NCI-H446 treated with DMSO at 0.1 percent for 48 hours (cell line): ENCODE measurements around the gene MFN1.
"Not testable (repeated sequence)": the region's sequence is repeated elsewhere in the genome, so short reads cannot be mapped to it uniquely, and the experiment has no call there.

Source experiments
- DNase-seq: peaks from one replicate; lab custom pipeline; 2025; lab: John Stamatoyannopoulos, UW

The MFN1 gene

DNA sequence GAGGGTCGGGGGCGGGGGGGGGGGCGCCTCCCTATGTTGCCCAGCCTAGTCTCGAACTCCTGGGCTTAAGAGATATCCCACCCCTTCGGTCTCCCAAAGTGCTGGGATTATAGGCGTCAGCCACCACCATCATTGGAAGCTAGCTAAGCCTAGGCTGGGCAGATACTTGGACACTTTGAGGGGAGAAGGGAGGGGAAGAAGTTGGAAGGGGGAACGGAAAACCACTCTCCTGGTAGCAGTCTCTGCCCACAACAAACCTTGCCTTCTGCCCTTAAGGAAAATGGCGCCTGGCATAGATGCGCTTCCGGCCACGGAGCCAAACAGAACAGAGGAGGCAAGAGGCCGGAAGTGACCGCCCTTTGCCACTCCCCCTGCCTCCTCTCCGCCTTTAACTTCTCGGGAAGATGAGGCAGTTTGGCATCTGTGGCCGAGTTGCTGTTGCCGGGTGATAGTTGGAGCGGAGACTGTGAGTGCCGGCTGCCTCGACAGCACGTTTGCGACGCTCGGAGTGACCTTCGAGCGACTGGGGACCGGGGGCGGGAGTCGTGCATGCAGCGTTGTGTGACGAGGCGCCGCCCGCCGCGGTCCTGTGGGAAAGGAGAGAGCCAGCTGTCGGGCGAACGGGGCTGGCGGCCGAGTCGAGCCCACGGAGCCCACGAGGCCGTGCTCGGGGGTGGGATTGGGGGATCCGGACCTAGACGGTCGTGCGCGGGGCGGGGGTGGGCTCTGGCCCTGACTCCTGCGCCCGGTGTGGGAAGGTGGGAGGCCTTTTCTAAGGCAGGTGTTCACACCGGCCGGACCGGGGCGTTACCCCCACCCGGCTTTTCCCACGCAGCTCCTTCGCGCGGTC, at the start of gene MFN1:
MFN1 (plus strand) TSS at position 365 of the 850 bp plus-strand sequence. CDS start 1,143 bp downstream, outside the sequence.
- peak; percentile 93 for DNase-seq

DNA sequence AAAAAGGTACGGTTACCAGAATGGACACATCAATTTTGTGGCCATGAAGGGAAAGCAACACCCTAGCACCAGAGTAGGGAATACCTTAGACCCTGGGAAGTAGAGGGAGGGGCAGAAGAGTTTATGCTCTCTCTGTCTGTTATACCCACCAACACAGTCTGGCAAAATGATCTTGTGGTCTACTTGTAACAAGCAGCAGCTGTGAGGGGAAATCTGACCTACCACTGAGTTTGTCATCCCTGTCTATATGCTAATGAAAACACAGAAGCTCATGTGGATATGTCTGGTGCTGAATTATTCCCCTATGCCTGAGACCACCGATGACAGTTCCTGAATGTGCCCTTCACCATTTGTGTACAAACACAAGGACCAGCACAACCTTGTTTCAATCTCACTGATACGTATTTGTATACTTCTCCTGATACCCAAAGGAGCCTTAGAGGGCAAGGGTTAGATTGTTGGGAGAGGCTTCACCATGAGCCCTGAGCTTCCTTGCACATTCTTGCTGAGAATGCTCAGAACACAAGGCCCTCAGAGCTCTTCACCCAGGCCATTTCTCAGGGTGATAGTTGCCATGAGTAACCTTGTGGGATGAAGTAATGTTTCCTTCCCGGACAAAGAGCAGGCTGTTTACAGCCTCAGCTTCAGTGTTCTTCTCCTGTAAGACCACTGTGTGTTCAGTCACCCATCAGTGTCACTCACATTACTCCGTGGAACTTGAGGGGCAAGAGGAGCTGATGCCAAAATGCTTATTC, 49.4 kb upstream of the MFN1 start:
- DNase-seq = no peak

DNA sequence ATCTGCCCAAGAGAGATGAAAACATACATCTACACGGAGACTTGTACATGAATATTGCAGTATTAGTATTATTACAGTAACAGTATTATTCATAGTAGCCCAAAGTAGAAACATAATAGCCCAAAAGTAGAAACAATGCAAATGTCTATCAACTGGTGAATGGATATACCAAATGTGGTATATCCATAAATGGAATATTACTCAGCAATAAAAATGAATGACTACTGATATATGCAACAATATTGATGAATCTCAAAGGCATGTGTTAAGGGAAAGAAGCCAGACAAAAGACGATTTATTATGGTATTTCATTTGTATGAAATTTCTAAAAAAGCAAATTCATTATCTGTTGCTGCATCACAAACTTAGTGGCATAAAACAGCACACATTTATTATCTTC, 48.2 kb upstream of the MFN1 start:
- DNase-seq = no peak

DNA sequence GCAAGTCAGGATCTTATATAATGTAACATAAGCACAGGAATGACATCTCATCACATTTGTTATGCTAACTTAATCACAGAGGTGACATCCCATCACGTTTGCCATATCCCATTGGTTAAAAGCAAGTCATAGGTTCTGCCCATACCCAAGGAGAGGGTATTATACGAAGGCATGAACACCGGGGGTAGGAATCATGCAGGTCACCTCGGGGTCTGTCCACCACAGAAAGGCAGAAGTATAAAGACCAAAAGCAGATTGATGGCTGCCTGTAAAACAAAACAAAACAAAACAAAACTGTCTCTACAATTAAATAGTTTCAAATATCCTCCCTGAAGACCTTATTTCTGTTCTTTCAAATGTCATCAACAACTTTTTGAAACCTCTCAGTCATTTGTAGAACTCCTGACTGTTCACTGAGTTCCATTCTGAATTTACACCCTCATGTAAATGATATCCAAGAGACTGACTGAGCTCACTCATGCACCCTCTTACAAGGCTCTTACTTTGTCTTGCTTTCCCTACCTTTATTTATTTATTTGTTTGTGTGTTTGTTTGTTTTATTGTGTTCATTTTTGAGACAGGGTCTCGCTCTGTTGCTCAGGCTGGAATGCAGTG, 47.4 kb upstream of the MFN1 start:
- no peak for DNase-seq

DNA sequence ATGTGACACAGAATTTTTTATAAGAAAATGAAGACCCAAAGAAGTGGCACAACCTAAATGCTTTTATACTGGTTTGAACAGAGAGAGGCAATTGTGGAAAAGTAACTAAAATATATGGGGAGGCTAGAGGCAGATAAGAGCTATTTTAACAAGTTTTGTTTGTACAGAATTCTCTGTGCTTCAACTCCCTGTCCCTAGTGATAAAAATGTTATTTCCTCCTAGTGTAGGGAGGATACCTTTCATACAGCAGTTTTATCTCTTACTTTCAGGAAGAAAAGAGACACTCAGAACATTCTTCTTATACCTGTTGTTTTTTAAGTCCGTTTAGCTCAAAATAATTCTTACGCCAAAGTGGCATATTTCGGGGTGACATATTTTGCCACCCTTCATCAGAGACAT, 45.9 kb upstream of the MFN1 start:
- no peak for DNase-seq

DNA sequence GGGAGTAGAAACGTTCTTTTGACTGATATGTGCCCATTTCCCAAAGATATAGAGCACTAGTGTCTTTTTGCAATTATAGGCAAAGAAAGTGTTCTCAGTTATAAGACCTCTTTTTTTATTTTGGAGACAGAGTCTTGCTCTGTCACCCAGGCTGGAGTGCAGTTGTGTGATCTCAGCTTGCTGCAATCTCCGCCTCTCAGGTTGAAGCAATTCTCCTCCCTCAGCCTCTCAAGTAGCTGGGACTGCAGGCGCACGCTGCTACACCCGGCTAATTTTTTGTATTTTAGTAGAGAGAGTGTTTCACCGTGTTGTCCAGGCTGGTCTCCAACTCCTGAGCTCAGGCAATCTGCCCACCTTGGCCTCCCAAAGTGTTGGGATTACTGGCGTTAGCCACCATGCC, 45.4 kb upstream of the MFN1 start:
- no peak for DNase-seq

DNA sequence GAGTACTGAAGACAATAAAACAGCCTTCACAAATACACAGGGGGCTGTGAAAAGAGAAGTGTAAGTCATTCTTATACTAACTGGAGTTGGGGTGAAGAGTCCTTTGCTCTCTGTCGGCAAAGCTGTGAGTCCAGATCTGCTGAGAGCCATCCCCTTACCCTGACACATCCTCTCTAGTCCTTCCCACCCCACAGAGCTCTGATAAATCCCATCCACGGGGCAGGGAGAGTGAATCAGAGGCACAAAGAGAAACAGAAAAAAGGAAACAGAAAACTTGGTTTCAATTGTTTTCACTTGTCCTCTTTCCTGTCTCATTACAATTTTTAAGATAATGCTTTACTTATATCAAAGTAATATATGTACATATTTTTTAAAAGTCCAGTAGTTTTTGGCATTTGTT, 42.9 kb upstream of the MFN1 start:
- DNase-seq = no peak

DNA sequence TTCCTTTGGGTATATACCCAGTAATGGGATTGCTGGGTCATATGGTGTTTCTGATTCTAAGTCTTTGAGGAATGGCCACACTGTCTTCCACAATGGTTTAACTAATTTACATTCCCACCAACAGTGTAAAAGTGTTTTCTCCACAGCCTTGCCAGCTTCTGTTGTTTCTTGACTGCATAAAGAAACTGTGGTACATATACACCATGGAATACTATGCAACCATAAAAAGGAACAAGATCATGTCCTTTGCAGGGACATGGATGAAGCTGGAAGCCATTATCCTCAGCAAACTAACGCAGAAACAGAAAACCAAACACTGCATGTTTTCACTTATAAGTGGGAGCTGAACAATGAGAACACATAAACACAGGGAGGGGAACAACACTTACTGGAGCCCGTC, 40.1 kb upstream of the MFN1 start:
- DNase-seq = not testable (repeated sequence)

DNA sequence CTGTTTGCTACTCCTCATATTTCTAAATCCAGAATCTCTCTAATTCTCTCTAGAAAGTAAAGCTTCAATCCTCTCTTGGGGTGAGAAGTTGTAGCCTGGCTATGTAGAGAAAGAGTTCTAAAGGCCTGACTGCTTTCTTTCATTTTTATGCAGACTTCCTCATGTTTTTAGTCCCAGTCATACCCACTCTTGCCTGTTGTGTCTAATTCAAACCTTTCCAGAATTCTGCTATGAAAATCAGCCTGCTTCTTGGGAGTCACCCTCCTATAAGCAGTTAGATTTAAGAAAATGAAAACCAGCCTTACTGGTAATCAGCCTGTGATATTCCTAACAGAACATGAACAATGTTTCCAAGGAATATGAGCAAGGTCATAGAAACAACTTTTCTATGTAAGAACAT, 39.5 kb upstream of the MFN1 start:
- no peak for DNase-seq

DNA sequence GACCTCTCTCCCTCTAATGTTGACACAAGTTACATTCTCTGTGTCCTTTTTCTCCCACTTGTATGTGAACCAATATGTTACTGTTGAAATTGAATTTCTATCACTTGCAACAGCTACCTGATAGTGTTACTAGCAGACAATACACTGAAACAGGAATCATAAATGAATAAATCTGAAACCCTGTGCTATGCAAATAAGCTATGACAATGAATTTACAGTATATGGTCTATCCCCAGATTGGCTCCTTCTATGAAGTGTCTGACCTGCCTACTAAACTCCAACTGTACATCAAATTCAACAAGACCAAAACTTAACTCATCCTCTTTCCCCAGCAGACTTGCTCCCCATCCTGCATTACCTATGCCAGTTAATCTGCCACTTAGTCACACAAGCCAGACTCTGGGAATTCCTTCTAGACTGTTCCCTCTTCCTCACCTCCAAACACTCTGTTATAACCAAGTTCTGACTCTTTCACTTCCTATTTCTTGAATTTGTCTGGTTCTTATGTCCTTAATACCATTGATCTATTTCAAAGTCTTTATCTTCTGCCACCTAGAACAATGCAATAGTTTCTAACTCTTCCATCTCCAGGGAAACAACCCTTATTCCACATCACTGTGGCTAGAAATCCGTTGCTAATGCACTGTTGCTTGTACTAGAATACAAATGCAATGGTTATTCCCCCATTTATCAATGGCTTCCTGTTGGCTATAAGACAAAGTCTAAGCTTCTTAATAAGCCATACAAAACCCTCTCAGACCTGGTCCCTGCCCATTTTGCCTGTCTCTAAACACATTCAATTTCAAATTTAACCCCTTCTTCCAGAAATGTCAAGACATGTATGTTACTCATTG, 38.1 kb upstream of the MFN1 start:
- no peak for DNase-seq

DNA sequence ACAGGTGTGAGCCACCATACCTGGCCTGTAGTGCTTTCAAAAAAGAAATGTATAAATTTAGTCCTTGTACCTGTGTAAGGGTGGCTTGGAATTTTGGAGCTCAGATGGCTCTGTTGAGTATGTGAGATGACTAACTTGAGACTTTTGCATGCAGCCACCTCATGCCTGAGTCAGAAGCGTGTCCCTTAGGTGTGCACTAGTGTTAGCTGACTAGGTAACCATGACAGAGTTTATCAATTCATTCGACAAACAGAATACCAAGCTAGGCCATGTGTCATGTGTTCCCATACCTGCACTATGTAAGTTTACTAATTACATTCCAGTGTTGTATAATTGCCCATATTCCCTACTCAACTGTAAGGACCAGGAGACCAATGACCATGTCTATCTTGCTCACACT, 28.6 kb upstream of the MFN1 start:
- DNase-seq = no peak

DNA sequence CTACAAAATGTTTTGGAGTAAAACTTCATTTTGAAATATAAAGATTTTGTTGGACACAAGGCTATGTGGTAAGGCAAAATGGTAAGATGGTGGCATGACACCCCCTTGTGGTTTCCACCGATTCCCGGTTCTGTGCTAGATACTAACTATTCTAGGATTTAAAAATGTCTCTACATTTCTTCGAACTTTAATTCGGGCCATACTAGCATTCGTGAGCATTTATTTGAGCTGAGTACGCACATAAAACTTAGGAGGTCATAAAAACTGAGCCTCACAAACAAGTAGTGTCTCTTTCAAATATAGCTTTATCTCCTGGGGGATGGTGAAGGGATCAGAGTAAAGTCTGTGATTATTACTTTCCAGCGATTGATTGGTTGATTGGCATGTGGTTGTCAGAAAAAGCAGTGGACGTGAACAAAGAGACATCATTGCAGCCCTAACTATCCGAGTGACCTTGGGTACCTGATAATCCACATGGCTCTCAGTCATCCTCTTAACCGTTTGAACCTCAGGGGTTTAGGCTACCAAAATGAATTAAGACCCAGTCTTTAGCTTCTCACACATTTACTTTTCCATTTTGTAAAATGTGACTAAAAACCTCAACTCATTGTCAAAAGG, 25.7 kb upstream of the MFN1 start:
- no peak for DNase-seq

DNA sequence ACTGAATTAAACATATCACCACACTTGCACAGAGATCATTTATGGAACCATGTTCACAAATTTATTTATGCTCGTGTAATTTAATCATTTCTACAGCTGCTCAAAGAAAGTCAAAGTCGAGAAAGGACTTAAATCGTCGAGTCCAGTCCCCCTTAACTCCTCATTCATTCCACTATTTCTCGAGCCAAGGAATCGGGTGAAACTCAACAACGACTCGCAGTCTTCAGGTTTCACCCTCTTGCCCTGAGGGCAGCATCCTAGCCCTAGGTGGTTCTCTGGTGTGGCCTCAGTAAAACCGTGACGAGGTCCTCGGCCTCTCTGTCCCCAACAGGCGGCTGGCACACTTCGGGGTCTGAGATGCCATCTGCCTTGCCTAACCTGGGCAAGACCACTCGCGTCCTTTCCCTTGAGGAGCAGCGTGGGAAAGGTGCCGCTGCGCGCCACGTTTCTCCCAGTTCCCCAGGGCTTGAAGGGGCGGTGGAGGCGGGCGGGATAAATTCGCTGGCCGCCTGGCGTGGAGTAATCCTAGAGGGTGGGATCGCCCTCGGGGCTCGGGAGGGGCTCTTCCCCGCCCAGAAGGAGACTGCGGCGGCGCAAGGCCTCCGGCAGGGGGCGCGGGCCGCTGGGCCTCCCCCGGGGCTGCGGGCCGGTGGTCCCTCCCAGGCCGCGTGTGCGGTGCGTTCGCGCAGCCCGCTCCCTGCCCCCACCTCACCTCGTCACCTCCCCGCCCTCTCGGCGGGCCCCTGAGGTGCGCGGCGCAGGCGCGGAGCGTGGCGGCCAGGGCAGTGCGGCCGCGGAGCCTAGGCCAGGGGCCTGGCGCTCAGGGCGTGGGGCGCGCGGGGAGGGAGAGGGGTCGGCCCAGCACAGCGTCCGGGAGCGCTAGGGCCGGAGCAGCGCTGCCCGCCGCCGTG, 25.0 kb upstream of the MFN1 start, which contains the start of gene ZNF639:
ZNF639 (plus strand) TSS at position 746 of the 911 bp plus-strand sequence. CDS start 5,263 bp downstream, outside the sequence.
- DNase-seq = peak; percentile 78

DNA sequence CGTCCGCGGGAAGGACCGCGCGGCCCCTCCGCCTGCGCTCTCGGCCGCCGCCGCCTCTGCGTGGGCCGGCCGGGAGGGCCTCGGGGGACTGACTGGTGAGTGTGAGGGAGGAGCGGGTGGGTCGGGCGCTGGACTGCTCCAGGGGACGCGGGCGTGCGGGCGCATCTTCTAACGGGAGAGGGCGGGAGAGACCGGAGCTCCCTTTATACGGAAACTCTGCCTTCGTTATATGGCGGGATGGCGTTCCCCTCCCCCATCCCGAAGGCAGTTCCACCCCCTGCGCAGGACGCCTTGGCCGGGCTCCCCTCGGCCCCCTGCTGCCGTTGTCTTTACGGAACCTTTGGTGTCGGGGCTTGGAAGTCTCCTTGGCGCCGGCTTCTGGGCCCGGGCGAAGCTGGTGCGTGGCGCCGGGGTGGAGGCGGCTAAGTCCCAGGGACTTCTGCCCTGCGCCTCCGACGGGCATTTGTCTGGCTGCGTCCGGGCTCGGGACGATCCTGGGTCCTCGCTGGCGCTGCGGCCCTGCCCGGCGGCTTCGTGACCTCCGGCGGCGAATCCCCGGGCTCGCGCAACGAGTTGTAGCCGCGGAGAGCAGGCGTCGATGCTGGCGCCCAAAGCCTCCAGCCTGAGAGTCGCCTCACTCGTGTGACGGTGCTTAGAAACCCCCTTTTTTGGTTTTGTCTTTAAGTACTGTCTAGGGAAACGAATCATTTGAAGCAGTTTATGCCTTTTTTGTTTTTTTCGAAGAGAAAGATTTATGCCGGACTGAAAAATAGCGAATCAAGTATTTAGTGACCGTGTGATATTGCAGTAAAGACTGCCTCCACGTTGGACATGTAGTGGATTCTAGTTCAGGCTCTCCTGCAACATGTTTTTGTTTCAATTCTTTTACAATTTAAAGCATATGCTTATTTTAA, 24.1 kb upstream of the MFN1 start:
- peak; percentile 32 for DNase-seq

DNA sequence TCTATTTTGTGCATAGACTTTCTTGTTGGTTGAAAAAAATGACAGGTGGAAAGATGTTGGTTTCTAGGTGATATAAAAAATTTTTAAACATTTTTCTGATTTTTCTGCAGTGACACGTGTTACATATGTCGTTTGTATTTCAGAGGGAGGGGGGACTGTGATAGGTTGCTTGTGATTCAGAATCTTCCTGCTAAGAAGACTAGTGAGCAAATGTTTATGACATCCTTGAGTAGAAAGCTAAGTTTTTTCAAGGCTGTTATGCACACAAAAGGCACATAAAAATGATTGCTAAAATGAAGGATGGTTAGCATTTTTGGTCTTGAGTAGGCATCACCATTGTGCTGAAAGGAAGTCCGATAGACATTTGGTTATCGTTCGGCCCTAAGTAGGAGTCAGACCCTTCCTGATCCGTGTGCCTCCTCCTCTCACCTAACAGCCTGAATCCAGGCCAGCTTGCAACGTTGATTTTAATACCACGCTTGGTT, 23.2 kb upstream of the MFN1 start:
- no peak for DNase-seq

DNA sequence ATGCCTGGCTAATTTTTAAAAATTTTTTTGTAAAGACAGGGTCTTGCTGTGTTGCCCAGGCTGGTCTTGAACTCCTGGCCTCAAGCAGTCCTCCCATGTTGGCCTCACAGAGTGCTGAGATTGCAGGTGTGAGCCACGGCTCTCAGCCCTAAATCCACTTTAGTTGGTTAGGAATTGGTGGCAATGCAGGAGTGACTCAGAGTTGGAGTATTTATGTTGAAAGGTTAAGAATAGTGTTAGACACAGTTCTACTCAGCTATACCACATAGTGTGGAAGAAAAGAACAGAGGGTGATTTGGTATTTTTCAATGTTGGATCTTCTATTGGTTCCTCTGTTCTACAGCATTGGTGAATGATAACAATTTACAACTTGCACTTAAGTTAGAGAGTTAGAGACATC, 17.1 kb upstream of the MFN1 start:
- no peak for DNase-seq

DNA sequence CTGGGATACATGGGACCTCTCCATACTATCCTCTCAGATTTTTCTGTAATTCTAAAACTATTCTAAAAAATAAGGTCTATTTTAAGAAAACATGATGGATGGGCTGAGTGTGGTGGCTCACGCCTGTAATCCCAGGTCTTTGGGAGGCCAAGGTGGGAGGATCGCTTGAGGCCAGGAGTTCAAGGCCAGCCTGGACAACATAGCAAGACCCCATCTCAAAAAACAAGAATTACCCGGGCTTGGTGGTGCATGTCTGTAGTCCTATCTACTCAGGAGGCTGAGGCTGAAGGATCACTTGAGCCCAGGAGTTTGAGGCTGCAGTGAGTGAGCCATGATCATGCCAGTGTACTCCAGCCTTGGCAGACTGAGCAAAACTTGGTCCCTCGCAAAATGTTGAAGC, 15.3 kb upstream of the MFN1 start:
- DNase-seq = no peak

DNA sequence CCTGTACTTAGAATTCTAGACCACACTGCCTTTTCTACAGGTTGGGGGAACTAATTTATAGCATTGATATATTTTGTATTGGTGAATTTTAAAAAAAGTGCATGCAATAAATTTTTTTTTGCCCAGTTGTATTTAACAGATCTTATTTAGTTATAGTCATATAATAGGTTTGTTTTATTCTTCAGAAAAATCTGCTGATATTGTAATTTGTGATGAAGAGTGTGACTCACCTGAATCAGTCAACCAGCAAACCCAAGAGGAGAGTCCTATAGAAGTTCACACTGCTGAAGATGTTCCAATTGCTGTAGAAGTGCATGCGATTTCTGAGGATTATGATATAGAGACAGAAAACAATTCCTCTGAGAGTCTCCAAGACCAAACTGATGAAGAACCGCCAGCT, 14.4 kb upstream of the MFN1 start:
- DNase-seq = no peak

DNA sequence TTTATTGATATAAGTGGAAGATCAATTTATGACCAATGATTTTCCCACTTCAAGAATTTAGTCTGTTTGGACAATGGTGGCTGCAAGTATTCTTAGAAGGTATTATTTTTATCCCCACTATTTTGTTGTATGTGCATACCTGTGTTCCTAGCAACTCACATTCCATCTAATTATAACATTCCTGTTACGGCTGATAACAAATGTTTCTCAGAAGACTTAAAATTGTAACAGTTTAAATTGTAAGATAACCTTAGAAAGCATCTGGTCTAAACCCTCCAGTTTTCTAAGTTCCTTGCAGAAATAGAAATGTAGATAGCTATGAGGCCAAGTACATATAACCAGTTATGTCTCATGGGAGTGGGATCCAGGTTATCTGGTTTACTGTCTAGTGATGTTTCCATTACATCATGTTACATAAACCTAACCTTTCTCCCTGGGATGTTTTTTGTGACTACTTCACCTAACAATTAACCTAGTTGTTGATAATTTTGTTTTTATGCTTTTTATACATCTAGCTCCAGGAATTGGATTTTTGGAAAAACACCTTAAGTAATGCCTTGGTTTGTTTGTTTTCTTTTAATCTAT, 11.1 kb upstream of the MFN1 start:
- DNase-seq = no peak
